ENCODE results near the gene TREM2.

Gene TREM2

DNA sequence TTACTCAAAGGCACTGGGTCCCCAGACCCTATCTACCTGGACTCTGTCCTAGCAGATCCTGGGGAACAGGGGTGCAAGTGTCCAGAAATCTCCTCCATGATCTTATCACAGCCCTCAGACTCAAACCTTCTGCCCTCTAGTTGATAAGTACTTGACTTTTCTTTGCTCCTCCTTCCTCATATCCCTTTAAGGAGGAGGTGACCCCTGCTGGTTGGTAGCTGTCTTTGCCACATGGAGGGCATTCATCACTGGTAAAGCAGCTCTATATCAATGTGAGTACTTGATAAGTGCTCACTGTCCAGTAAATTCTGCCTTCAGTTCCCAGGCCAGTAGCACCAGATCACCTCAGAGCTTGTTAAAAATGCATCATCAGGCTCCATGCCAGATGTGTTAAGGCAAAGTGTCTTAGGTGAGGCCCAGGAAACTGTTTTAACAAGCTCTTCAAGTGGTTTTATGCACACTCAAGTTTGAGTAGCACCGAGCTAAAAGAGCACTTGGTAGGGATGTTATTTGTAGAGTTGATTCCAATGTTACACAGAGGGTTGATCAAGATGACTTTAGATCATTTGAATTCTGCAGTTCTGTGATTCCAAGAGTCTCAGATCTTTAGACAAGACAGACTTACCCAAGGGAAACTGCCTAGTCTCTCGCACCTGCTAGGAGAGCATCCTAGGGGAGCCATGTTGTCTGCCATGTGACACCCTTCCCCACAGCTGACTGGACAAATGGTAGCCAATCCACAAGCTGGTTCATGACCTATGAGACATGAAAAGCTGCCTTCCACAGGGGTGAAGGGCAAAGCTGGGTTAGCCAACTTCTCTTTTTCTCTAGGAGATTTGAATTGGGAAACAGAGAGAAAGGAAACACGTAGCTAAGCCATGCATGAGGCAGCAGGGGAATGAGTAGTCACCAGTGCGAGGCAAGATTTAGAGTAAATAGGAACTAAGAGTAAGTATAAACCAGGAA is 19.4 kb upstream of the TREM2 start:
- no peak for DNase-seq (ENCODE audit: low read depth)

DNA sequence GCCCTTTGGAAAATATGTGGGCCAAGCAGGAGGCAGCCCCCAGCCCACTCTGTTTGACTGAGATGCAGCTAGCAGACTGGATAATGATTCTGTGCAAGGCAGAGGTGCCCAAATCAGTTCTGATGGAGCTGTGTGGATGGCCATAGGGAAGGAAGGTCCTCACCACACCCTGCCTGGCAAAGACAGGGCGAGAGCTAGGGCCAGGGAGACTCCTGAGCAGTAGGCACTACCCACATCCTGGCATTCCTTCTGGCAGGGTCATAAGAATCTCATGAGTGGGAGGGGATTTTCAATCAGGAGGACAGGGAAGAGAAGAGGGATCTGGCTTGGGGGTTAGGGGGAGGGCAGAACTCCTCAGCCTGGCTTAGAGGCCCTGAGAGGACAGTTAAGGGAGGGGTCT is 18.6 kb upstream of the TREM2 start:
- no peak for DNase-seq (ENCODE audit: low read depth)

DNA sequence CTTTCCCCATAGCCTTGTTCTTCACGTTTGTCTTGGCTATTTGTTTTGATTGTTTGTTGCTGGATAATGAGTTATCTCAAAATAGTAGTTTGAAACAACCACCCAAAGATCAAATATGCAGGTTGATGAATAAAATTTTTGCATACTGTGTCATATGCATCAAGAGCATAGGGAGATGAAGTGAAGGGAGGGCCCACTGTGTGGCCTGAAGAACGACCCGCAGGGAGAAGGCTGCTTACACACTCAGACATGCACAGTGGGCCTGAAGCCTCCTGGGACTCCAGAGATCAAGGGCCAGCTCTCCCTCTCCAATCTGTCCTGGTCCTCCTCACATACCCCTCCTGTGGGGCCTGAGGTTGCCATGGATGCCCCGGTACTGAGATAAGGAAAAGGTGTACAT is 16.2 kb upstream of the TREM2 start:
- DNase-seq (ENCODE audit: low read depth), result no peak

DNA sequence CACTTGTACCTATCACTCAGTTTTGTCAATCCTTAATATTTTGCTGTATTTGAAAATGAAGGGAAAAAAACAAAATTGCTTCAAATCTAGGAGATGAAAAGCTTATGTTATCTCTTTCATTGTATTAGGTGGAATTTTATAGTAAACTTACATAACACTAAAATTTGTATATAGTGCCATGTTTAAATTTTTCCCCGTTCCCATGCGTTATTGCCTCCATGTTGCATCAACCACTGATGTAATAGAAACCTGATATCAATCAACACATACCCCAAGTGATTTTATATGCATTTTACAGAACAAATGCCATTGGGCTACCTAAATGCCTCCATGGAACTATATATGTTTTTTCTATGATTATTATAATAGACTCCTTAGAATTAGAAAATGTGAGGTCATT is 14.8 kb upstream of the TREM2 start:
- no peak for DNase-seq (ENCODE audit: low read depth)

DNA sequence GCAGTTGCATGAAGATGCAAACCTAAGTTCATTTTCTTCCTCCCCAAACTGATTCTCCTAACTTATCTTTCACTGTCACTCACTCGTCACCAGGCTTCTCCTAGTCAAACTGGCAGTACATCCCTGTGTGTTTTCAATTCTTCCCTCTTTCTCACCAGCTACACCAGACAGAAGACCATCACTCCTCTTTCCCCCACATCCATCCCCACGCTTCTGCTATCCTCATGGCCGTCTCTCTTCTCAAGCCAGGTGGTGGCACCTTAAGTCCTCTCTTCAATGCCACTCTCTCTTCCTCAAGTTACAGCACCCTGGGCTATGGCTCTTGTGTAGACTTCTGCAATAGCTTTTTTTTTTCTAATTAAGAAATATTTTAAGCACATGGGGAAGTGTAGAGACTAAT is 14.4 kb upstream of the TREM2 start:
- DNase-seq (ENCODE audit: low read depth), result no peak

DNA sequence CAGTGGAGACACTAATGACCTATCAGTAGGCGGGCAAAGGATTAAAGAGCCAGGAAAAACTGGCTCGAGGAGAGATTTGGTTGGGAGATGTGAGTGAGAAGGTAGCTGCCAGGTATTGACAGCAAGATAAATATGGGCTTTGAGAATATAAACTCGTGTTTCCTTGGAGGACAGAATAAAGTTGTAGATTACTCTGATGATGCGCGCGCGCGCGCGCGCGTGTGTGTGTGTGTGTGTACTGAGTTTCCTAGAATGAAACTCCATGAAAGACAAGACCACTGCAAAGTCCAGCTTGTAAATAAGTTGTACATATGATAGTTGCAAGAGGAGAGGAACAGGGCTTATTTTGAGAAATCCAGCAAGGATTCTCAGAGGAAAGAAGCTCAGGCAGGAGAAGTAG is 13.3 kb upstream of the TREM2 start:
- no peak for DNase-seq (ENCODE audit: low read depth)

DNA sequence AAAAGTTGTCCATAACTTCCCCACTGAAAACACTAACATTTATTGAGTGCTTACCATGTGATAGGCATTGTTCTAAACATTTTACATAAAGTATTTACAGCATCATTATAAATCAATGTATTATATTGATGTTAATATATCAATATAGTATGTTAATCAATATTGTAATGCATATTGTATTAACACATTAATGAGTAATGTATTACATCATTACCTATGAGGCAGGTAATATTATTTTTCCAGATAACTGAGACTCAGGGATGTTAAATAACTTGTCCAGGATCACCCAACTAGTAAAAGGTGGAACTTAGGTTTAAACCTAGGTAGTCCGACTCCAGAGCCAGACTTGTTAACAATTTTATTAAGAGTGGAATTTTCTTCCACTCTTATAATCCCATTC is 12.2 kb upstream of the TREM2 start:
- no peak for DNase-seq (ENCODE audit: low read depth)

DNA sequence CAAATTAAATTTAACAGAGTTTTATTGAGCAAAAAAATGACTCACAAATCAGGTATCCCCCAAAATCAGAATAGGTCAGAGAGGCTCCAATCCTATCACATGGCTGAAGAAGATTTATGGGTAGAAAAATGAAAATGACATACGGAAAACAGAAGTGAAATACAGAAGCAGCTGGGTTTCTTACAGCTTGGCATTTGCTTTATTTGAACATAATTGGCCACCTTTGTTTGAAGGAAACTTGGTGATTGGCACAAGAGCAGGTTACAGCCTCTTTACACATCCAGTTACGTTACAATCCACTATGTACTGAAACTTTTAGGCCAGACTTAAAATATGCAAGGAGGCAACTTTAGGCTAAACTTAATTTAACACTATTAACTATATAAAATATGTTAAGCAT is 11.7 kb upstream of the TREM2 start:
- no peak for DNase-seq (ENCODE audit: low read depth)

DNA sequence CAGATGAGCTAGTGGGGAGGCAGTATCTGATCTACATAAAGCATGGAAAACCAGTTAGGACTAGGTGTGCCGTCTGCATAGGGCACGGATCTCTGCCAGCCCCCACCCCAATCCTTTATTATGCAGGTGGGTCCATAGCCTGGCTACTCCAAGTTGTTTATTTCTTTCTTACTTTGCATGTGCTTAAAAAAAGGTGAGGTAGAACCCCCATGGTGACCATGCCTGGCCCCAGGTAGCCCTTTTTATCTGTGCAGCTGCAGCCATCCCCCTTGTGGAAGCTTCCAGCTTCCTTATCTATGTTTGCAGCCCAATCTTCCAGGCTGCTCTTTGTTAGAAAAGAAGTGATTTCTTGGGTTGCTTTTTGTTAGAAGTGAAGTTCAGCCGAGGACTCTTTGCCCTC is 9.0 kb upstream of the TREM2 start:
- DNase-seq (ENCODE audit: low read depth), result no peak

DNA sequence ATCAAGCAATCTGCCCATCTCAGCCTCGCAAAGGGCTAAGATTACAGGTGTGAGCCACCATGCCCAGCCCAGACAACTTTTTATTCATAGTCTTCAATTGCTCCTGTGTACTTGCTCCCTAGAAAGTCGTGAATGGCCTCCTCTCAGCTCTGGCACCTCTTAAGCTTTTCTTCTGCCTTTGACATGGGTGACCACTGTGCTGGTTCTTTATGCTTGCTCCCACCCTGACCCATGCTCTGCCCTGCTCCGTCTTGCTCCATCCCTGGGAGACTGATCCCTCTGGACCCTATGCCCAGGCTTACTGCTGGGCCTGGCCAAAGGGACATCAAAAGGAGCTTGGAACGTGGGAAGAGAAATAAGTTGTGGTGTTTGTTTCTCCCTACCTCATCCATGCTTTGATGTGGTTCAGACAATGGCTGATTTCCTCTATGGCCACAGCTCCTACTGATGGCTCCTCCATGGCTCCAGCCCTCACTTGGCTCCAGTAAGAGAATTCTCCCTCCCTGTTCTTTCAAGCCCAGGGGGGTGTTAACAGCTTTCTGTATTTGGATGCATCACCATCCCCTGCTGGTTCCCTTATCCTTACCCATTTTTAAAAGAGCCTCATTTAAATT is 7.7 kb upstream of the TREM2 start:
- DNase-seq (ENCODE audit: low read depth), result no peak

DNA sequence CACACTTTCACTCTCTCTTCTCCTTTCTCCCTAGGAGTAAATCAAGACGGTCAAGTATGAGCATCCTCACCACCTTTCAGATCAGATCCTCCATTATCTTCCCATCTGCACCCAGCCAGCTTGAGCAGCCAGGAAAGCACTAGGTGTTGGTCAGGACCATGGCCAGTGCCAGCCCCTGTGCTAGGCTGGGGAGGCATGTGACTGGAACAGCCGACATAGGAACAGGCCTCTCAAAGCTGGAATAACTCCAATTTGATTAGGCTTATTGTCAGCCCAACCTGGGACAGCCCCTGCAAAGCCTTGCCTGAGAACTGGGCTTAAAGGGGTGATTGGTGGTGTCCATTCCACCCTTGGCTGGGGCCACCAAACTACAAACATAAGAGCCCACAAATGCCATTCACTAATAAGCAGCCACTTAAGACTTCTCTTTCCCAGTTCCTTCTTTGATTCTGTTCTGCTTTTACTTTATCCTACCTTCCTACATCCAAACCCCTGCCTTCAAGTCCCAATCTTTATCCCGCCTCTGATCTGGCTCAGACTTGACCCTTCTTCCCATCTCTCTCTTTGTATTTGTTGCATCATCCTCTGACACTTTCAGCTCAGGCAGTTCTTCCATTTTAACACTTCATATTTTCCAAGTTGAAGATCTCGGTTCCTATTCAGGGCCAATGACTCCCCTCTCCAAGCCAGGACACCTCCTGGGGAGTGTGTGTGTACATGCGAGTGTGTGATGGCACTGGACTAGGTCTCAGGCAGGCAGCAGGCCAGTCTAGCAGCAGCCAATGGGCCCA is 4.5 kb upstream of the TREM2 start:
- DNase-seq (ENCODE audit: low read depth), result no peak

DNA sequence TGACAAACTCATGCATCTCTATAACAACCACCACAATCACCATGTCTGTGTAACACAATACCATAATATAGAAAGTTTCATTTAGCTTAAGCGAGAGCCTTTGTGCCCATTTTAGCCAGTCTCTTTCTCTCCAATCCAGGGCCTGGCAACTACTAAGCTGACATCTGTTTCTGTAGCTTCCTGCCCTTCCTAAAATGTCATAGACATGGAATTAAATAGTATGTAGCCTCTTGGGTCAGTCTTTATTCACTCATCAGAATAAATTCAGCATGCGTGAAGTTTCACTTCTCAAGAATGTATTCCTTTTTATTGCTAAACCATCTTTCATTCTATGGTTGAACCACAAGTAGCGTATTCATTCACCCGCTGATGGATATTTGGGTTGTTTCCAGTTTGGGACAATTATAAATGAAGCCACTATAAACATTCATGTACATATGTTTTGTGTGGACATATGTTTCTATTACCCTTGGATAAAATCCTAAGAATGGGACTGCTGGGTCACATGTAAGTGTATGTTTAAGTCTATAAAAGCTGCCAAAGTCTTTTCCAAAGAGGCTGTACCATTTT is 1.7 kb upstream of the TREM2 start:
- DNase-seq (ENCODE audit: low read depth), result no peak

DNA sequence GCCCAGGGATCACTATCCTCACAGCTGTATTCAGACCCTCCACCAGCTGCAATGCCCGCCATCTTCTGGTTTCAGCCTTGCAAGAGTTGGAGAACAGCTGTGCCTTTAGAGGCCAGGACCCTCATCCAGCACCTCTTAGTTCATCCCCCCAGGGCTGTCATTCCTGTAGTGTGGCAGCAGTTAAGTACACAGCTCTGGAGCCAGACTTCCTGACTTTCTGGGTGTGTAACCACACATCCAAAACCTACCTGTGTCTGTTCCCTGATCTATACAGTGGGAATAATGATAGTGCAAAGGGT is 452 bp upstream of the TREM2 start:
- no peak for DNase-seq (ENCODE audit: low read depth)

DNA sequence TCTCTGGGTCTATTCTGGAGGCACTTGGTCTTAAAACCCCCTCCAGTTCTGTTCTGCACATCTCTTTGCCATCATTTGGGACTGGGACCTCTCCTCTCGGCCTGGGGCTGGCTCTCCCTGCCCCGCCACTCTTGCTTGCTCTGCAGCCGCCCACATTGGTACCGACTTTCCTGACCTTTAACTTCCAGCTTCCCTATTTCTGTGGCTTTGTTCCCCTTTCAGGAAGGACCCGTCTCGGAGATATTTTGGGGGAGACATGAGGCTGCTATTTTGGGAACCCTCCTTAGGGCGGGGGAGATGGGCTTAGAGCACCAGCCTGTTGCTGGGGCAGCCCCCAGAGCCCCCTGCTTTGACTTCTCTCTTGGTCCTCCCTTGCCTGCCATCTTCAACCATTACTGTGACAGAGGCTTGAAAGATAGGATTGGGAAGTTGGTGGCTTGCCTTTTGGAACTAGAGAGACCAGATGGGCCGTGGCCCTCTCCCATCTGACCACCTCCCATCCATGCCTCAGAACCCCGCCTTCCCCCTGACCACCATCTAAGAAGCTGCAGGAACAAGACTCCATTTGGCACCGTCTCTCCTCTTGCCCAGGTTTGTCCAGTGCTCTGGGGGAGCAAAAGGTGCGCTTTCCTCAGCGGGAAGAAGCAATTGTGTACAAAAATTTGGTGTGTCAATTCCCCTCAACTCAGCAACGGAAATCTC is 914 bp downstream of the TREM2 start:
- no peak for DNase-seq (ENCODE audit: low read depth)

DNA sequence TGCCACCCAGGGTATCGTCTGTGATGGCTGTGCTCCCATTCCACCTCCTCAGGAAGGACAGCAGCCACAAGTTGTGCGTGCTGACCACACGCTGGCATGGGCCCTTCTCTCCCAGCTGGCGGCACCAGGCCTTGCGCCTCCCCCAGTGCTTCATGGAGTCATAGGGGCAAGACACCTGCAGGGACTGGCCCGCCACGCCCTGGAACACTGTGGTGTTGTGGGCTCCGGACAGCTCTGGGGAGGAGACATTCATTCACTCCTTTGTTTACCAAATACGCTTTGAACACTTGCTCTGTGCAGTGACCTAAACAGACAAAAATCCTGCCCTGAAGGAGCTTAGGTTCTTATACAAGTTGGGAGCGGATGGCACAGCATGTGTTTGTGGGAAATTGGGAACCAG is 1.5 kb downstream of the TREM2 start:
- DNase-seq (ENCODE audit: low read depth), result no peak

DNA sequence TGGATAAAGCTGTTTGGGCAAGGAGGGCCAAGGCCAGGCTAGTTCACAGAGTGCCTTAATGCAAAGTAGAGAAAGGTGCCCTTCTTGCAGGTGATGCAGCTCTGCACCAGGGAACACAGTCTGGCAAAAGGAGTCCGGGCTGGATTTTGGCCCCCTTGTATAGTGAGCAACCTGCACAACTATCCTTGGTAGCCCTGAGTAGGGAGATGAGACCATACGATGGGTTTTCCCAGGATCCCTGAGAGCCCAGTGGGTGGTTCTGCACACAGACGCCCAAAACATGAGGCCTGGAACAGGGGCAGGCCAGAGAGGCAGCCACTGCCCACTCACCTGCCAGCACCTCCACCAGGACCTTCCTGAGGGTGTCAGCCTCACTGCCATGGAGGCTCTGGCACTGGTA is 2.0 kb downstream of the TREM2 start:
- DNase-seq (ENCODE audit: low read depth), result no peak

DNA sequence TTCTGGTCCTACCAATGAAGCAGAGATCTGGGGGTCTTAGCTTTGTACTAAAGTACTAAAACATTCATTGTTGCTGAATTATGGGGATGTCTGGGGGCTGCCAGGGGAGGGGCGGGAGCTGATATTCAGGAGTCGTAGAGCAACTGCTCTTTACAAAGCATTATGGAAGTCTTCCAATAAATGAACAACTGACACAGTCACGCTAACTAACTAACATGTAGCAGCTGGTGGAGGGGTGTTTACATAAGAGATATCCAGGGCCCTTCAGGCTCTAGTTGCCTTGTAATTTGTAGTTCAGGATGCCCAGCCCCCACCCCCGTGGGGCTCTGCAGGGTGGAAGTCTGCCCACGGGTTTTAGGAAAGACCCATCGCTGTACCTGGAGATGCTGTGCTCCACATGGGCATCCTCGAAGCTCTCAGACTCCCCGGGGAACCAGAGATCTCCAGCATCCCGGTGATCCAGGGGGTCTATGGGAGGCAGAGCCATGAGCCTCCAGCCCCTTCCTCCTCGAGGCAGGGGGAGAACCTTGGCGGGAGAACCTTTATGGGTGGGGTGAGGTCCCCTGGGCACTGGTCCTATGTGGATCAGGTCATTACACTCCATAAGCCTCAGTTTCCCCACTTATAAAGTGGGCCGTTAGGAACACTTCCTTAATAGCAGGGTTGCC is 3.4 kb downstream of the TREM2 start:
- DNase-seq (ENCODE audit: low read depth), result no peak

DNA sequence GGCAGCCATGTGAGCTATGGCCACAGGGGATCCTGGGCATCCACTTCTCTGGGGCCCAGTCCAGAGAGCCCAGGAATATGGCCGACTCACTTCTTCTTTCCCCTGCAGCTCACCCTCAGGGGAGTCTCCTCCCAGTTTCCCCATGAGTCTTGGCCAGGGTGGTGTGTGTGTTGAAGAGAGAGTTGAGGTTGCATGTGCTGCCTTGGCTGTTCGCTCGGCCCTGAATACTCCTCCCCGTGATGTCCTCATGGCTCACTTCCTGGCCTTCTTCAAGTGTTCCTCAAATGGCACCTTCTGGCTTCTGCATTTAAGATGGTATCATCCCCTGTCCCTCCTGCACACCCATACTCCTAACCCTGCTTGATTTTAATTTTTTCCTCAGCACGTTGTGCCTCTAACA is 5.6 kb downstream of the TREM2 start:
- DNase-seq (ENCODE audit: low read depth), result no peak

DNA sequence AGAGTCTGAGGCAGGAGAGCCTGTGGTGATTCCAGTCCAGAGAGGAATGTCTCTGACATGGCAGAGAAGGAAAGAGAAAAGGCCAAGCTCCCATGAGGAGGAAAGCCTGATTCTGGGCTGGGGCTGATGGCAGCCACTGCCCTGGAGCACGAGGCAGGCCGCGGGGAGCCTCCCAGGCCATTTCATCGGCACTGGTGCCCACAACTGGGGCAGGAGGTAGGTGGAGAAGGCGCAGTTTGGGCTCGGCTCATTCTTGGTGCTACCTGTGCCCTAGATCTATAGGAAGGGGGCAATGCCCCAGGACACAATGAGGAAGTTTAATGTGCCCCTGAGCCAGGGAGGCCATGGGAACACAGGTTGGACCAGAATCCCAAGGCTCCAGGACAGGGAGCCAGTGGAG is 6.1 kb downstream of the TREM2 start:
- no peak for DNase-seq (ENCODE audit: low read depth)

DNA sequence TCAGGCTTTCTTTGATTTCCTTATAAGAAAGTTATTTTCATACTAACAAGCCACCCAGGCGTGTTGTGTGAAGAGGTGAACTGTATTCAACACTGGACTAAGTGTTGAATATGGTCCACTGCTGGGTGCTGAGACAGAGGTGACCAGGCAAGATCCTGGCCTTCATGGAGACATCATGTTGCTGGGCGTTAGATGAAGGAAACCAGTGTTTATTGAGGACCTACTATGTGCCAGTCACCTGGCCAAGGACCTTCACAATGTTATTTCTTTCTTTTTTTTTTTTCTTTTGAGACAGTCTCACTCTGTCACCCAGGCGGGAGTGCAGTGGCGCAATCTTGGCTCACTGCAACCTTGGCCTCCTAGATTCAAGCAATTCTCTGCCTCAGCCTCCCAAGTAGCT is 6.9 kb downstream of the TREM2 start:
- no peak for DNase-seq (ENCODE audit: low read depth)

DNA sequence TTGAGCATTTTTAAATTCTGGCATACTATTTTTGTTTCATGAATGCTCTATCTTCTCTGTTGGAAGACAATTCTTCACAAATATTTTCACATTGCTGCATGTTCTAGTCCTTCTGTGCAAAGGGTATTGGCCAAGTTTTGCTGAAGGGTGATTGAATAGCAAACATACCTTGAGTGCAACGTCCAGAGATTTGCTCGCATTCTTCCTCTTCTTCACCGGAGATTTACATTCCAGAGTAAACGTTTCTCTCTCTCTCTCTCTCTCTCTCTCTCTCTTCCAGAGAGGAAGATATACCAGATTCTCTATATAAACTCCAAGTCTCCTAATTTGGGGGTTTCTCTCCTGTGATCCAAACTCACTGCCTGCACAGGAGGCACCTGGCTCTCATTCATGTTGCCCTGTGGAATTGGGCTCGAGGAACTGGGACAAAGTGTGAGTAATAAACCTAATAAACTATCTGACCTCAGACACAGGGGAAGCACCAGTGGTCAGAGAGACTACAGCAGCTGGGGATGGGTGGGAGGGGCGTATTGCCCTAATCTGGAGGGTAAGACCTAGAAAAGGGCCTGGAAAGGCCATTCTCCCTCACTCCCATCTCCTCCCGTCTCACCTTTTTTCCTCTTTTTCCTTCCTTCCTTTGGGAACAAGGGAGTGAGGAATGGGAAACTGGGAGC is 7.6 kb downstream of the TREM2 start:
- no peak for DNase-seq (ENCODE audit: low read depth)
